ENCODE measurements around the gene DLX3.

DNA sequence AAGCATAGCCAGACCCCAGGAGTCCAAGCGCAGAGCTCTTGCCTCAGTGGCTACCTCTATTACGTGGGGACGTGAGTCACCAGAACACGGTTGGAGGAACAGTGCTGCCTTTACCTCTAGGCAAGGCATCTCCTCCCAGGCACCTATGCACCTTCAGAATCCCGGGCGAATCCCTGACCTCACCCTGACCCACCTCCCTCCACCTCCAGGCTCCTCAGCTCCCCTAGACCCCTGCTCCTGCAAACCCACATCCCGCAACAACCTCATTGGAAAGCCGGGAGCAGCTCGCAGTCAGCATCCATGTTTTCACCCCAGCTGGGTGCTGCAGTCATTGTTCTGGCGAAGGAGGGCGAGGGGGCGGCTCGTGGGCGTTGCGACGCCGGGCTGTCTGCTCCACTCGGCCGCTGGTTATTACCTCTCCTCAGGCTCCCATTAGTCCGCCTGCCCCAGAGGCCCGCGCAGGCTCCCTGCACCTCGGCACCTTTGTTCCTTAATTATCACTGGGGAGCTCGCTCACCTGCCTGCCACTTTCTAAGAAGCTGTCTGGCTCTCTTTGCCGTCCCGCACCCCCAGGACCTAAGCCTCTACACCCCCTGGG is 50.7 kb downstream of the DLX3 start:
- TF ChIP-seq, protein P1, sequence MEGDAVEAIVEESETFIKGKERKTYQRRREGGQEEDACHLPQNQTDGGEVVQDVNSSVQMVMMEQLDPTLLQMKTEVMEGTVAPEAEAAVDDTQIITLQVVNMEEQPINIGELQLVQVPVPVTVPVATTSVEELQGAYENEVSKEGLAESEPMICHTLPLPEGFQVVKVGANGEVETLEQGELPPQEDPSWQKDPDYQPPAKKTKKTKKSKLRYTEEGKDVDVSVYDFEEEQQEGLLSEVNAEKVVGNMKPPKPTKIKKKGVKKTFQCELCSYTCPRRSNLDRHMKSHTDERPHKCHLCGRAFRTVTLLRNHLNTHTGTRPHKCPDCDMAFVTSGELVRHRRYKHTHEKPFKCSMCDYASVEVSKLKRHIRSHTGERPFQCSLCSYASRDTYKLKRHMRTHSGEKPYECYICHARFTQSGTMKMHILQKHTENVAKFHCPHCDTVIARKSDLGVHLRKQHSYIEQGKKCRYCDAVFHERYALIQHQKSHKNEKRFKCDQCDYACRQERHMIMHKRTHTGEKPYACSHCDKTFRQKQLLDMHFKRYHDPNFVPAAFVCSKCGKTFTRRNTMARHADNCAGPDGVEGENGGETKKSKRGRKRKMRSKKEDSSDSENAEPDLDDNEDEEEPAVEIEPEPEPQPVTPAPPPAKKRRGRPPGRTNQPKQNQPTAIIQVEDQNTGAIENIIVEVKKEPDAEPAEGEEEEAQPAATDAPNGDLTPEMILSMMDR (IDR thresholded peaks at IDR 0.05), result no peak
- no peak for TF ChIP-seq POLR2AphosphoS5 (IDR thresholded peaks at IDR 0.05)

All from breast epithelium (tissue), 3 donors.